BLaER1 treated with 17β-estradiol and CSF1 and Interleukin-3, amounts not matched to agents 10 nM and 100 nM (cell line): ENCODE results near the gene PLB1.

Experiments
- H3K27ac ChIP-seq, 11 experiments: shearing (Covaris generic); formaldehyde crosslinking; 2 replicates each; pipeline ENCODE4 v1.8.1; 2022
- H3K27me3 ChIP-seq, 11 experiments: shearing (Covaris generic); formaldehyde crosslinking; 2 replicates each; pipeline ENCODE4 v1.8.1; 2022
- H3K36me3 ChIP-seq, 11 experiments: shearing (Covaris generic); formaldehyde crosslinking; 2 replicates each; pipeline ENCODE4 v1.8.1; 2022
- H3K4me1 ChIP-seq, 10 experiments: shearing (Covaris generic); formaldehyde crosslinking; 2 replicates each; pipeline ENCODE4 v1.8.1; 2022
- H3K4me2 ChIP-seq, 11 experiments: shearing (Covaris generic); formaldehyde crosslinking; 2 replicates each; pipeline ENCODE4 v1.8.1; 2022
- H3K4me3 ChIP-seq, 10 experiments: shearing (Covaris generic); formaldehyde crosslinking; 2 replicates each; pipeline ENCODE4 v1.8.1; 2022
- H3K9ac ChIP-seq, 11 experiments: shearing (Covaris generic); formaldehyde crosslinking; 2 replicates each; pipeline ENCODE4 v1.8.1; 2022
- H3K9me3 ChIP-seq, 11 experiments: shearing (Covaris generic); formaldehyde crosslinking; replicated peaks in 1 of 11; 2 replicates each; pipeline ENCODE4 v1.8.1; 2022
- H4K20me1 ChIP-seq, 11 experiments: shearing (Covaris generic); formaldehyde crosslinking; 2 replicates each; pipeline ENCODE4 v1.8.1; 2022
- Cebpa-rat ChIP-seq, 11 experiments: shearing (Covaris generic); IDR thresholded peaks; 2 replicates each; pipeline ENCODE4 v1.8.1; 2022

Gene PLB1

GRCh38 chr2:28642796-28643195 is 146.9 kb downstream of the PLB1 start:
- Histone ChIP-seq H3K4me1 (peaks cover 0 to 10% (median 4%) of the 10 kb centered on the region in 10 experiments; a peak in 8 of 20 replicates), H3K4me3 (no peak overlapping the region), H3K27ac (no peak overlapping the region)

GRCh38 chr2:28643327-28643726 is 147.5 kb downstream of the PLB1 start:
- no peaks in the 10 kb centered on the region; a peak in 1 of 22 replicates for H4K20me1 ChIP-seq
- no peak overlapping the region for H3K4me2 ChIP-seq
- no peaks in the 10 kb centered on the region for H3K9me3 ChIP-seq
- H3K27ac ChIP-seq = no peak overlapping the region
- peaks cover 0 to 15% (median 6%) of the 10 kb centered on the region in 10 experiments; a peak in 9 of 20 replicates for H3K4me1 ChIP-seq
- H3K27me3 ChIP-seq = no peaks in the 10 kb centered on the region
- TF ChIP-seq Cebpa-rat (IDR thresholded peaks at IDR 0.05) = no peak
- no peak overlapping the region for H3K4me3 ChIP-seq
- H3K9ac ChIP-seq = no peak overlapping the region
- no peaks in the 10 kb centered on the region for H3K36me3 ChIP-seq

More at GRCh38 chr2:28642796-28643195, 146.9 kb downstream of the PLB1 start:
- H3K9me3 ChIP-seq = no peaks in the 10 kb centered on the region
- TF ChIP-seq Cebpa-rat (IDR thresholded peaks at IDR 0.05) = no peak
- no peaks in the 10 kb centered on the region for H3K36me3 ChIP-seq
- H3K9ac ChIP-seq = no peak overlapping the region
- no peaks in the 10 kb centered on the region for H3K27me3 ChIP-seq
- no peaks in the 10 kb centered on the region; a peak in 1 of 22 replicates for H4K20me1 ChIP-seq
- H3K4me2 ChIP-seq = no peak overlapping the region

- Histone ChIP-seq H3K4me3 (no peak overlapping the region), H3K27me3 (no peaks in the 10 kb centered on the region), H3K36me3 (no peaks in the 10 kb centered on the region), H3K9ac (no peak overlapping the region), H3K27ac (no peak overlapping the region), H4K20me1 (no peaks in the 10 kb centered on the region; a peak in 1 of 22 replicates), H3K4me1 (peaks cover 0 to 19% (median 6%) of the 10 kb centered on the region in 10 experiments; a peak in 9 of 20 replicates), H3K4me2 (no peak overlapping the region), H3K9me3 (no peaks in the 10 kb centered on the region)
- TF ChIP-seq Cebpa-rat (IDR thresholded peaks at IDR 0.05) = peak in 7 of 11 experiments; percentile 17 to 73 (median 48); a peak in 8 of 22 replicates
Observed at GRCh38 chr2:28643911-28644334, 148.1 kb downstream of the PLB1 start.

- no peak overlapping the region for H3K4me3 ChIP-seq
- TF ChIP-seq Cebpa-rat (IDR thresholded peaks at IDR 0.05) = no peak
- no peaks in the 10 kb centered on the region for H3K27me3 ChIP-seq
- H3K27ac ChIP-seq = no peak overlapping the region
- H3K4me2 ChIP-seq = no peak overlapping the region
- peaks cover under 1 to 27% (median 9%) of the 10 kb centered on the region in 10 experiments; a peak in 14 of 20 replicates for H3K4me1 ChIP-seq
- H3K9me3 ChIP-seq = no peaks in the 10 kb centered on the region
- H4K20me1 ChIP-seq = no peaks in the 10 kb centered on the region; a peak in 1 of 22 replicates
- no peak overlapping the region for H3K9ac ChIP-seq
- no peaks in the 10 kb centered on the region for H3K36me3 ChIP-seq
Observed at GRCh38 chr2:28644760-28645159, 148.9 kb downstream of the PLB1 start.

- no peaks in the 10 kb centered on the region for H3K9me3 ChIP-seq
- TF ChIP-seq Cebpa-rat (IDR thresholded peaks at IDR 0.05) = no peak
- H3K4me3 ChIP-seq = no peak overlapping the region
- no peaks in the 10 kb centered on the region for H3K36me3 ChIP-seq
- H4K20me1 ChIP-seq = no peaks in the 10 kb centered on the region; a peak in 1 of 22 replicates
- no peaks in the 10 kb centered on the region for H3K27me3 ChIP-seq
- no peak overlapping the region for H3K9ac ChIP-seq
- peaks cover 8 to 32% (median 13%) of the 10 kb centered on the region in 10 experiments; a peak in 14 of 20 replicates for H3K4me1 ChIP-seq
- H3K4me2 ChIP-seq = no peak overlapping the region
- H3K27ac ChIP-seq = no peak overlapping the region
Observed at GRCh38 chr2:28645553-28645952, 149.7 kb downstream of the PLB1 start.

- Histone ChIP-seq H3K4me1 (peaks cover 10 to 32% (median 12%) of the 10 kb centered on the region in 10 experiments; a peak in 14 of 20 replicates), H3K27ac (peak overlapping the region in 2 of 11 experiments; percentile 60 to 66; a peak in 4 of 22 replicates), H3K4me2 (peak overlapping the region in 2 of 11 experiments; percentile 5 to 50; a peak in 3 of 22 replicates), H3K9ac (no peak overlapping the region), H4K20me1 (no peaks in the 10 kb centered on the region), H3K36me3 (no peaks in the 10 kb centered on the region), H3K4me3 (no peak overlapping the region), H3K27me3 (no peaks in the 10 kb centered on the region), H3K9me3 (no peaks in the 10 kb centered on the region)
- no peak for TF ChIP-seq Cebpa-rat (IDR thresholded peaks at IDR 0.05)
Observed at GRCh38 chr2:28647682-28648081, 151.8 kb downstream of the PLB1 start.

- Histone ChIP-seq H3K36me3 (no peaks in the 10 kb centered on the region), H3K9me3 (no peaks in the 10 kb centered on the region), H3K4me3 (no peak overlapping the region), H3K9ac (no peak overlapping the region), H3K27ac (no peak overlapping the region), H4K20me1 (no peaks in the 10 kb centered on the region), H3K4me2 (peak overlapping the region in 2 of 11 experiments; percentile 5 to 50; a peak in 3 of 22 replicates), H3K27me3 (no peaks in the 10 kb centered on the region), H3K4me1 (peaks cover 10 to 32% (median 12%) of the 10 kb centered on the region in 10 experiments; a peak in 14 of 20 replicates)
- no peak for TF ChIP-seq Cebpa-rat (IDR thresholded peaks at IDR 0.05)
Observed at GRCh38 chr2:28648147-28648546, 152.3 kb downstream of the PLB1 start.

- Histone ChIP-seq H3K4me2 (peak overlapping the region in 3 of 11 experiments; percentile 10 to 50 (median 12); a peak in 4 of 22 replicates), H3K36me3 (no peaks in the 10 kb centered on the region), H4K20me1 (no peaks in the 10 kb centered on the region), H3K27me3 (no peaks in the 10 kb centered on the region), H3K4me1 (peaks cover 10 to 28% (median 12%) of the 10 kb centered on the region in 10 experiments; a peak in 14 of 20 replicates), H3K27ac (0 out of 22 replicates have a peak overlapping the region, but pooled peaks of 1 of the 11 experiments have one; percentile 11), H3K4me3 (no peak overlapping the region), H3K9me3 (no peaks in the 10 kb centered on the region), H3K9ac (no peak overlapping the region)
- no peak for TF ChIP-seq Cebpa-rat (IDR thresholded peaks at IDR 0.05)
Observed at GRCh38 chr2:28648671-28649395, 153.0 kb downstream of the PLB1 start.

- TF ChIP-seq Cebpa-rat (IDR thresholded peaks at IDR 0.05) = no peak
- Histone ChIP-seq H3K9ac (no peak overlapping the region), H3K9me3 (no peaks in the 10 kb centered on the region), H3K27me3 (no peaks in the 10 kb centered on the region), H3K4me2 (peak overlapping the region in 8 of 11 experiments; percentile 8 to 53 (median 40); a peak in 10 of 22 replicates), H3K27ac (0 out of 22 replicates have a peak overlapping the region, but pooled peaks of 1 of the 11 experiments have one; percentile 11), H3K4me1 (peaks cover 10 to 28% (median 12%) of the 10 kb centered on the region in 10 experiments; a peak in 14 of 20 replicates), H3K36me3 (no peaks in the 10 kb centered on the region), H3K4me3 (no peak overlapping the region), H4K20me1 (no peaks in the 10 kb centered on the region)
Observed at GRCh38 chr2:28649481-28650265, 153.8 kb downstream of the PLB1 start.
